ENCODE results near the gene TCEANC2. TPM values are rescaled to one million over a fixed set of nuclear protein-coding genes. Genes with fewer than 3 reads are reported as not detected.

Gene TCEANC2
- total and polyA plus RNA-seq, 4 donors: 0.89 to 2.1 (median 1.7) TPM

DNA sequence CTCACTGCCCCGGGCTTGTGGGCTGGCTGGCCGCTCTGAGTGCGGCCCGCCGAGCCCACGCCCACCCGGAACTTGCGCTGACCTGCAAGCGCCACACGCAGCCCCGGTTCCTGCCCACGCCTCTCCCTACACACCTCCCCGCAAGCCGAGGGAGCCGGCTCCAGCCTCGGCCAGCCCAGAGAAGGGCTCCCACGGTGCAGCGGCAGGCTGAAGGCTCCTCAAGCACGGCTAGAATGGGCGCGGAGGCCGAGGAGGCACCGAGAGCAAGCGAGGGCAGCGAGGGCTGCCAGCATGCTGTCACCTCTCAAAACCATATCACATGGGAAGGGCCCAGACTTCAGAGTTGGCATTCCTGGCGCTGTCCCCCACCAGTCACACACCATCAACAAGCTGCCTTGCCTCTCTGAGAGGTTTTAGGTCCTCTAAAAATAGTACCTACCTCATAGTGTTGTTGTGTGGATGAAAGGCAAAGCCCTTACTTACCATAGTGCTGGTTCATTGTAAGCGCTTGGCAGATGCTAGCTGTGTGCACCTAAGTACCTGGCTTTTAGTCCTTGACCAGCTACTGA is 48.8 kb upstream of the TCEANC2 start:
- H3K27me3 ChIP-seq (ENCODE audit: control insufficient read depth in 4 of 4, insufficient read depth in 4 of 4, low read length in 3 of 4): no peaks in the 10 kb centered on the region
- no peaks in the 10 kb centered on the region for H3K4me1 ChIP-seq (ENCODE audit: control insufficient read depth in 4 of 4, insufficient read depth in 4 of 4, low read length in 3 of 4)
- no peaks in the 10 kb centered on the region for H3K9me3 ChIP-seq (ENCODE audit: control insufficient read depth in 4 of 4, low read length in 3 of 4)
- 97% methylated on average over 27 of the region's 27 CpGs for WGBS
- TF ChIP-seq HNF4G (IDR thresholded peaks at IDR 0.05) (no peak), RXRA (IDR thresholded peaks at IDR 0.05) (no peak), EGR1 (IDR thresholded peaks at IDR 0.05; ENCODE audit: low read depth in 2 of 2) (no peak), FOXA1 (IDR thresholded peaks at IDR 0.05) (no peak), GABPA (IDR thresholded peaks at IDR 0.05 in 1 of 2, conservative IDR thresholded peaks at IDR 0.05 in 1 of 2) (no peak), RAD21 (IDR thresholded peaks at IDR 0.05) (no peak)
- TF ChIP-seq, protein P1, sequence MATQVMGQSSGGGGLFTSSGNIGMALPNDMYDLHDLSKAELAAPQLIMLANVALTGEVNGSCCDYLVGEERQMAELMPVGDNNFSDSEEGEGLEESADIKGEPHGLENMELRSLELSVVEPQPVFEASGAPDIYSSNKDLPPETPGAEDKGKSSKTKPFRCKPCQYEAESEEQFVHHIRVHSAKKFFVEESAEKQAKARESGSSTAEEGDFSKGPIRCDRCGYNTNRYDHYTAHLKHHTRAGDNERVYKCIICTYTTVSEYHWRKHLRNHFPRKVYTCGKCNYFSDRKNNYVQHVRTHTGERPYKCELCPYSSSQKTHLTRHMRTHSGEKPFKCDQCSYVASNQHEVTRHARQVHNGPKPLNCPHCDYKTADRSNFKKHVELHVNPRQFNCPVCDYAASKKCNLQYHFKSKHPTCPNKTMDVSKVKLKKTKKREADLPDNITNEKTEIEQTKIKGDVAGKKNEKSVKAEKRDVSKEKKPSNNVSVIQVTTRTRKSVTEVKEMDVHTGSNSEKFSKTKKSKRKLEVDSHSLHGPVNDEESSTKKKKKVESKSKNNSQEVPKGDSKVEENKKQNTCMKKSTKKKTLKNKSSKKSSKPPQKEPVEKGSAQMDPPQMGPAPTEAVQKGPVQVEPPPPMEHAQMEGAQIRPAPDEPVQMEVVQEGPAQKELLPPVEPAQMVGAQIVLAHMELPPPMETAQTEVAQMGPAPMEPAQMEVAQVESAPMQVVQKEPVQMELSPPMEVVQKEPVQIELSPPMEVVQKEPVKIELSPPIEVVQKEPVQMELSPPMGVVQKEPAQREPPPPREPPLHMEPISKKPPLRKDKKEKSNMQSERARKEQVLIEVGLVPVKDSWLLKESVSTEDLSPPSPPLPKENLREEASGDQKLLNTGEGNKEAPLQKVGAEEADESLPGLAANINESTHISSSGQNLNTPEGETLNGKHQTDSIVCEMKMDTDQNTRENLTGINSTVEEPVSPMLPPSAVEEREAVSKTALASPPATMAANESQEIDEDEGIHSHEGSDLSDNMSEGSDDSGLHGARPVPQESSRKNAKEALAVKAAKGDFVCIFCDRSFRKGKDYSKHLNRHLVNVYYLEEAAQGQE (IDR thresholded peaks at IDR 0.05): no peak
- TF ChIP-seq, protein P2, sequence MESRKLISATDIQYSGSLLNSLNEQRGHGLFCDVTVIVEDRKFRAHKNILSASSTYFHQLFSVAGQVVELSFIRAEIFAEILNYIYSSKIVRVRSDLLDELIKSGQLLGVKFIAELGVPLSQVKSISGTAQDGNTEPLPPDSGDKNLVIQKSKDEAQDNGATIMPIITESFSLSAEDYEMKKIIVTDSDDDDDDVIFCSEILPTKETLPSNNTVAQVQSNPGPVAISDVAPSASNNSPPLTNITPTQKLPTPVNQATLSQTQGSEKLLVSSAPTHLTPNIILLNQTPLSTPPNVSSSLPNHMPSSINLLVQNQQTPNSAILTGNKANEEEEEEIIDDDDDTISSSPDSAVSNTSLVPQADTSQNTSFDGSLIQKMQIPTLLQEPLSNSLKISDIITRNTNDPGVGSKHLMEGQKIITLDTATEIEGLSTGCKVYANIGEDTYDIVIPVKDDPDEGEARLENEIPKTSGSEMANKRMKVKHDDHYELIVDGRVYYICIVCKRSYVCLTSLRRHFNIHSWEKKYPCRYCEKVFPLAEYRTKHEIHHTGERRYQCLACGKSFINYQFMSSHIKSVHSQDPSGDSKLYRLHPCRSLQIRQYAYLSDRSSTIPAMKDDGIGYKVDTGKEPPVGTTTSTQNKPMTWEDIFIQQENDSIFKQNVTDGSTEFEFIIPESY (IDR thresholded peaks at IDR 0.05): no peak
- TF ChIP-seq, protein P3, sequence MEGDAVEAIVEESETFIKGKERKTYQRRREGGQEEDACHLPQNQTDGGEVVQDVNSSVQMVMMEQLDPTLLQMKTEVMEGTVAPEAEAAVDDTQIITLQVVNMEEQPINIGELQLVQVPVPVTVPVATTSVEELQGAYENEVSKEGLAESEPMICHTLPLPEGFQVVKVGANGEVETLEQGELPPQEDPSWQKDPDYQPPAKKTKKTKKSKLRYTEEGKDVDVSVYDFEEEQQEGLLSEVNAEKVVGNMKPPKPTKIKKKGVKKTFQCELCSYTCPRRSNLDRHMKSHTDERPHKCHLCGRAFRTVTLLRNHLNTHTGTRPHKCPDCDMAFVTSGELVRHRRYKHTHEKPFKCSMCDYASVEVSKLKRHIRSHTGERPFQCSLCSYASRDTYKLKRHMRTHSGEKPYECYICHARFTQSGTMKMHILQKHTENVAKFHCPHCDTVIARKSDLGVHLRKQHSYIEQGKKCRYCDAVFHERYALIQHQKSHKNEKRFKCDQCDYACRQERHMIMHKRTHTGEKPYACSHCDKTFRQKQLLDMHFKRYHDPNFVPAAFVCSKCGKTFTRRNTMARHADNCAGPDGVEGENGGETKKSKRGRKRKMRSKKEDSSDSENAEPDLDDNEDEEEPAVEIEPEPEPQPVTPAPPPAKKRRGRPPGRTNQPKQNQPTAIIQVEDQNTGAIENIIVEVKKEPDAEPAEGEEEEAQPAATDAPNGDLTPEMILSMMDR (IDR thresholded peaks at IDR 0.05; ENCODE audit: low read depth, low read length, missing input control): no peak
- H3K9ac ChIP-seq (ENCODE audit: low read depth in 1 of 2, low read length in 2 of 2): no peak overlapping the region
- no peaks in the 10 kb centered on the region for H3K36me3 ChIP-seq (ENCODE audit: control insufficient read depth in 4 of 4, insufficient read depth in 3 of 4, low read depth in 1 of 4, low read length in 3 of 4)
- no peak overlapping the region for H3K4me3 ChIP-seq (ENCODE audit: low read depth in 1 of 3, low read length in 3 of 3)
- H3K27ac ChIP-seq (ENCODE audit: low read depth in 1 of 2, low read length in 2 of 2): no peak overlapping the region
- DNase-seq (ENCODE audit: low spot score): no peak

DNA sequence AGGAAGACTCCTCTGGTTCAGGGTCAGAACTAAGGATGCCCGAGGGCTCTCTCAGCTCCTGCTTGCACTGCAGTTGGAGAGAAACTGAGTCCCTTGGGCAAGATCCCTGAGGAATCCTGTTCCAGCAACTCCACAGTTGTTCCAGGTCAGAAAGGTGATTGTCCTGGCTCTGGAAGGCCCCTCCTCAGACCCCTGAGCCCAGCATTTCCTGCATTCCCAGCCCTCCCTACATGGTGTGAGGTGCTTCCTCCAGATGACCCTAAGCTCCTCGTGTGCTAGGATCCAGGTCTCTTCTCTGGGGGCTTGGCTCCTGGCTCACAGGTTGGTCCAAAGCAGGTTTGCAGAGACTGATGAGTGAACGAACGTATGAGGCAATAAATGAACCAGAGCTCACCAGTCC is 46.9 kb upstream of the TCEANC2 start:
- no peak overlapping the region for H3K27ac ChIP-seq (ENCODE audit: low read depth in 1 of 2, low read length in 2 of 2)
- H3K9ac ChIP-seq (ENCODE audit: low read depth in 1 of 2, low read length in 2 of 2): no peak overlapping the region
- H3K27me3 ChIP-seq (ENCODE audit: control insufficient read depth in 4 of 4, insufficient read depth in 4 of 4, low read length in 3 of 4): no peaks in the 10 kb centered on the region
- H3K36me3 ChIP-seq (ENCODE audit: control insufficient read depth in 4 of 4, insufficient read depth in 3 of 4, low read depth in 1 of 4, low read length in 3 of 4): no peaks in the 10 kb centered on the region
- TF ChIP-seq, protein P4, sequence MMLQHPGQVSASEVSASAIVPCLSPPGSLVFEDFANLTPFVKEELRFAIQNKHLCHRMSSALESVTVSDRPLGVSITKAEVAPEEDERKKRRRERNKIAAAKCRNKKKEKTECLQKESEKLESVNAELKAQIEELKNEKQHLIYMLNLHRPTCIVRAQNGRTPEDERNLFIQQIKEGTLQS (IDR thresholded peaks at IDR 0.05): no peak
- TF ChIP-seq, protein P1 (IDR thresholded peaks at IDR 0.05): no peak
- TF ChIP-seq, protein P2 (IDR thresholded peaks at IDR 0.05): no peak
- TF ChIP-seq FOXA1 (IDR thresholded peaks at IDR 0.05): no peak
- no peak for DNase-seq (ENCODE audit: low spot score)
- H3K4me1 ChIP-seq (ENCODE audit: control insufficient read depth in 4 of 4, insufficient read depth in 4 of 4, low read length in 3 of 4): no peaks in the 10 kb centered on the region
- 85% methylated on average over 4 of the region's 4 CpGs for whole genome bisulfite sequencing
- H3K9me3 ChIP-seq (ENCODE audit: control insufficient read depth in 4 of 4, low read length in 3 of 4): no peaks in the 10 kb centered on the region
- H3K4me3 ChIP-seq (ENCODE audit: low read depth in 1 of 3, low read length in 3 of 3): no peak overlapping the region
